SK-N-SH (cell line): ENCODE data around the gene CYSLTR2. TPM values are rescaled to one million over a fixed set of nuclear protein-coding genes. Genes with fewer than 3 reads are reported as not detected.

Experiments
- CTCF ChIA-PET: fragments of 300-600, 350-600 bp; formaldehyde crosslinking; extraction: SDS; loops from one replicate; lab custom pipeline; 2021; lab: Yijun Ruan, JAX
- POLR2A ChIA-PET: fragments of 350-600 bp; sonication (Branson Sonifier 250); formaldehyde crosslinking; extraction: SDS; loops from one replicate; lab custom pipeline; 2020; ENCODE audit warnings: antibody characterized with exemption, inconsistent platforms; lab: Yijun Ruan, JAX
- DNase-seq: peaks from one replicate; pipeline ENCODE4 v3.0.0; 2012
- H2AFZ ChIP-seq: fragments of 200-600 bp; sonication (generic); 2 replicates; pipeline ENCODE4 v1.8.1; 2016; ENCODE audit warnings: antibody characterized with exemption, mild to moderate bottlenecking, low read depth
- H3F3A ChIP-seq: fragments of 200-600 bp; sonication (generic); replicated peaks from 2 replicates; pipeline ENCODE3; 2016; ENCODE audit warnings: antibody characterized with exemption, mild to moderate bottlenecking; ENCODE audit not compliant: insufficient read depth
- H3K27ac ChIP-seq, 2 experiments: fragments of 200-500 bp in 1 of 2; fragments of 200-600 bp in 1 of 2; sonication (Bioruptor generic) in 1 of 2; sonication (generic), shearing (Covaris generic) in 1 of 2; 2 replicates each; pipeline versions ENCODE4 v1.5.1 to v1.6.1; 2014 to 2016; ENCODE audit warnings: low read depth in 2 of 2, inconsistent platforms in 1 of 2, low read length in 1 of 2, mild to moderate bottlenecking in 1 of 2, mixed read lengths in 1 of 2
- H3K27me3 ChIP-seq: fragments of 200-600 bp; sonication (generic), shearing (Covaris generic); 2 replicates; pipeline ENCODE4 v1.6.1; 2016; ENCODE audit warnings: mixed run types; ENCODE audit not compliant: insufficient read depth
- H3K36me3 ChIP-seq, 2 experiments: fragments of 200-500 bp in 1 of 2; fragments of 200-600 bp in 1 of 2; sonication (Bioruptor generic) in 1 of 2; sonication (generic) in 1 of 2; replicated peaks in 1 of 2; 2 replicates each; pipeline versions ENCODE3 to v1.5.1; 2014 to 2016; ENCODE audit warnings: low read length in 1 of 2, mild to moderate bottlenecking in 1 of 2; ENCODE audit not compliant: insufficient read depth in 2 of 2, control insufficient read depth in 1 of 2
- H3K4me1 ChIP-seq, 2 experiments: fragments of 200-500 bp in 1 of 2; fragments of 200-600 bp in 1 of 2; sonication (Bioruptor generic) in 1 of 2; sonication (generic), shearing (Covaris generic) in 1 of 2; 2 replicates each; pipeline versions ENCODE4 v1.5.1 to v1.6.1; 2014 to 2016; ENCODE audit warnings: low read depth in 1 of 2, low read length in 1 of 2, mixed run types in 1 of 2; ENCODE audit not compliant: insufficient read depth in 2 of 2, control insufficient read depth in 1 of 2
- H3K4me2 ChIP-seq: fragments of 200-600 bp; sonication (generic), shearing (Covaris generic); 2 replicates; pipeline ENCODE4 v1.6.1; 2017; ENCODE audit warnings: mixed run types
- H3K4me3 ChIP-seq, 2 experiments: fragments of 200-500 bp in 1 of 2; fragments of 200-600 bp in 1 of 2; sonication (Bioruptor generic) in 1 of 2; sonication (generic), shearing (Covaris generic) in 1 of 2; 2 replicates each; pipeline versions ENCODE4 v1.5.1 to v1.8.1; 2014 to 2016; ENCODE audit warnings: low read depth in 2 of 2, inconsistent platforms in 1 of 2, low read length in 1 of 2, mild to moderate bottlenecking in 1 of 2, mixed read lengths in 1 of 2, moderate library complexity in 1 of 2
- H3K79me2 ChIP-seq: fragments of 200-600 bp; sonication (generic); 2 replicates; pipeline ENCODE4 v1.8.1; 2017; ENCODE audit warnings: mild to moderate bottlenecking; ENCODE audit not compliant: insufficient read depth
- H3K9ac ChIP-seq: fragments of 200-600 bp; sonication (generic); 2 replicates; pipeline ENCODE4 v1.6.1; 2017; ENCODE audit warnings: mixed run types
- H3K9me2 ChIP-seq: fragments of 200-600 bp; sonication (generic); 2 replicates; pipeline ENCODE4 v1.6.1; 2017; ENCODE audit warnings: mixed run types
- H3K9me3 ChIP-seq: fragments of 200-600 bp; sonication (generic); 2 replicates; pipeline ENCODE4 v1.6.1; 2017; ENCODE audit warnings: mixed run types, mild to moderate bottlenecking, moderate library complexity
- H4K20me1 ChIP-seq: fragments of 200-600 bp; sonication (generic); 2 replicates; pipeline ENCODE4 v1.6.1; 2017; ENCODE audit warnings: mild to moderate bottlenecking, mixed run types; ENCODE audit not compliant: insufficient read depth
- CHD2 ChIP-seq: fragments of 150-350 bp; IDR thresholded peaks from 2 replicates; pipeline ENCODE4 v1.6.1; 2018; ENCODE audit warnings: low read length; ENCODE audit not compliant: partially characterized antibody
- FOXJ3 ChIP-seq: sonication (generic); formaldehyde crosslinking; IDR thresholded peaks from 2 replicates; pipeline ENCODE4 v1.5.1; 2020; ENCODE audit warnings: mild to moderate bottlenecking, missing genetic modification reagents
- GATA2 ChIP-seq: sonication (generic); formaldehyde crosslinking; IDR thresholded peaks from 2 replicates; pipeline ENCODE4 v1.5.0; 2020; ENCODE audit warnings: mild to moderate bottlenecking, missing genetic modification reagents
- MAX ChIP-seq: IDR thresholded peaks from 2 replicates; pipeline ENCODE4 v1.4.0; 2012; ENCODE audit warnings: low read depth
- NRF1 ChIP-seq: IDR thresholded peaks from 2 replicates; pipeline ENCODE4 v1.6.1; 2012; ENCODE audit warnings: low read depth, mild to moderate bottlenecking, low read length
- PBX3 ChIP-seq: IDR thresholded peaks from 2 replicates; pipeline ENCODE4; 2012
- POLR2AphosphoS5 ChIP-seq: IDR thresholded peaks from 2 replicates; pipeline ENCODE4 v1.6.1; 2012; ENCODE audit warnings: low read depth, low read length
- RCOR1 ChIP-seq: fragments of 150-350 bp; IDR thresholded peaks from 2 replicates; pipeline ENCODE4 v1.6.1; 2017; ENCODE audit warnings: antibody characterized with exemption, low read length
- SIN3A ChIP-seq: IDR thresholded peaks from 2 replicates; pipeline ENCODE4 v1.6.1; 2012; ENCODE audit warnings: low read depth, mild to moderate bottlenecking, low read length, moderate library complexity, borderline replicate concordance
- TCF12 ChIP-seq: IDR thresholded peaks from 2 replicates; pipeline ENCODE4 v1.4.0; 2012
- TEAD4 ChIP-seq: IDR thresholded peaks from 2 replicates; pipeline ENCODE4 v1.4.0; 2012; ENCODE audit warnings: mild to moderate bottlenecking, borderline replicate concordance; ENCODE audit not compliant: insufficient read depth
- USF1 ChIP-seq: IDR thresholded peaks from 2 replicates; pipeline ENCODE4 v1.4.0; 2012; ENCODE audit warnings: low read depth, borderline replicate concordance
- USF2 ChIP-seq: fragments of 150-350 bp; IDR thresholded peaks from 2 replicates; pipeline ENCODE4 v1.6.1; 2017; ENCODE audit warnings: antibody characterized with exemption, low read length, low read depth, borderline replicate concordance
- YY1 ChIP-seq: IDR thresholded peaks from 2 replicates; pipeline ENCODE4 v1.4.0; 2012; ENCODE audit warnings: low read depth, mild to moderate bottlenecking
- ZBTB33 ChIP-seq: IDR thresholded peaks from 2 replicates; pipeline ENCODE4 v1.4.0; 2012; ENCODE audit warnings: low read depth, borderline replicate concordance
- WGBS: methylation state at CpG from one replicate; pipeline ENCODE4 v1.1.6; 2017; ENCODE audit warnings: low lambda C conversion rate; 5-methylcytosine and 5-hydroxymethylcytosine counted together
- polyA plus RNA-seq, 3 experiments: library from polyadenylated mRNA; depleted of rRNA; stranded (reverse); fragments of >200 nt; gene quantifications; 2 replicates each; pipeline ENCODE4 v1.2.3, GENCODE V29; 2012

CYSLTR2 gene
- polyA plus RNA-seq, 1 of the 3 experiments (the other 2 are of a cell fraction): 0.12 TPM

GRCh38 chr13:48615049-48615448, 38.7 kb upstream of the CYSLTR2 start:
- Histone ChIP-seq H2AFZ (no peak overlapping the region), H3K9me3 (no peaks in the 10 kb centered on the region), H3K4me1 (no peaks in the 10 kb centered on the region), H3K4me3 (no peak overlapping the region), H3K36me3 (no peaks in the 10 kb centered on the region), H3K27ac (no peak overlapping the region), H4K20me1 (no peaks in the 10 kb centered on the region), H3K9me2 (no peaks in the 10 kb centered on the region), H3K9ac (no peak overlapping the region), H3F3A (no peaks in the 10 kb centered on the region), H3K79me2 (no peaks in the 10 kb centered on the region), H3K4me2 (no peak overlapping the region), H3K27me3 (no peaks in the 10 kb centered on the region)
- TF ChIP-seq ZBTB33 (no peak), CHD2 (no peak), POLR2AphosphoS5 (no peak), MAX (no peak)
- 9% methylated on average over 2 of the region's 2 CpGs for WGBS
- ChIA-PET CTCF (no interaction called here), POLR2A (no interaction called here)
- DNase-seq: no peak

- Histone ChIP-seq H3K9me3 (no peaks in the 10 kb centered on the region), H3K4me3 (no peak overlapping the region), H3F3A (no peaks in the 10 kb centered on the region), H3K27me3 (no peaks in the 10 kb centered on the region), H2AFZ (no peak overlapping the region), H3K9me2 (no peaks in the 10 kb centered on the region), H4K20me1 (no peaks in the 10 kb centered on the region), H3K27ac (no peak overlapping the region), H3K4me2 (no peak overlapping the region), H3K4me1 (no peaks in the 10 kb centered on the region), H3K9ac (no peak overlapping the region), H3K79me2 (no peaks in the 10 kb centered on the region), H3K36me3 (no peaks in the 10 kb centered on the region)
- 35% methylated on average over 3 of the region's 3 CpGs for WGBS
- no peak for DNase-seq
- TF ChIP-seq SIN3A: no peak
- no peak for TF ChIP-seq TCF12
- TF ChIP-seq USF1: no peak
- no peak for TF ChIP-seq CHD2
- TF ChIP-seq ZBTB33: no peak
- no peak for TF ChIP-seq FOXJ3 (CRISPR knock-in tag)
- no peak for TF ChIP-seq RCOR1
- no peak for TF ChIP-seq MAX
- no peak for TF ChIP-seq GATA2 (CRISPR knock-in tag)
- no peak for TF ChIP-seq USF2
- no peak for TF ChIP-seq TEAD4
- TF ChIP-seq YY1: no peak
- no peak for TF ChIP-seq NRF1
- TF ChIP-seq PBX3: no peak
- ChIA-PET POLR2A (no interaction called here), CTCF (interaction anchor here (1.4 kb wide), 1 partner anchor 21 kb away, joined by 3 read pairs; no protein-coding TSS in a partner anchor)
Measured at GRCh38 chr13:48618937-48619336, 34.8 kb upstream of the CYSLTR2 start.
